ENCODE data around the gene PRLH. TPM values are rescaled to one million over a fixed set of nuclear protein-coding genes. Genes with fewer than 3 reads are reported as not detected.

PRLH gene
- total and polyA plus RNA-seq, 2 of the 13 experiments (the other 11 are each of a cell fraction or from before 2014, with no cell fraction given) = not detected

DNA sequence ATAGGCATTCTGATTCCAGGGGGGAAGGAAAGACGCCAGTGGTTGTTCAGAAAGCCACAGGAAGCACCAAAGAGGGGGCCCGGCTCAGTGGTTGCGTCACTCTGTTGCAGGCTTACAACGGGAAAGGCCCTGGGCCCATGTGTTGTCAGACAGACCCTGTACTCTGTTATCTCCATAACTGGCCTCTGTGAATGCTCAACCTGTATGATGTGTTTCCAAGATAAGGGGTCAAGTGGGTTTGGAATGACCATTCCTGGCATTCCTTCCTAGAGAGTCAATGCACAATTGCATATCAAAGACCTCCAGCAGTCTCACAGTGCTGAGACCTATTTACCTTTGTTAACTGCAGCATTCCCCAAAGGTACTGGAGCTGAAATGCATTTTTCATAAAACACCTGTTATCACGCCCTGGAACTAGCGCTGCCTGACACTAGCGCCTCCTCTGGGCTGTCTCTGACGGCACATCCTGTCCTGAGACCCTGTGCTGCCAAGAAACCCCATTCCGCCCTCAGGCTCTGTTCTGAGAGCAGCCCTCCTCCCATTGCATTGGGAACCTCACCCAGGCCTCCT, 47.9 kb downstream of the PRLH start (continued):
- TF ChIP-seq MLXIP (CRISPR knock-in tag; IDR thresholded peaks at IDR 0.05; ENCODE audit: borderline replicate concordance) (no peak), RARG (CRISPR knock-in tag; IDR thresholded peaks at IDR 0.05; ENCODE audit: low read depth) (no peak), ZC3H4 (CRISPR knock-in tag; IDR thresholded peaks at IDR 0.05; ENCODE audit: borderline replicate concordance) (no peak), ZSCAN30 (CRISPR knock-in tag; IDR thresholded peaks at IDR 0.05) (no peak), KAT2B (IDR thresholded peaks at IDR 0.05; ENCODE audit: borderline replicate concordance, low read depth, low read length) (no peak), ZNF383 (CRISPR knock-in tag; IDR thresholded peaks at IDR 0.05; ENCODE audit: borderline replicate concordance) (no peak), ZXDC (CRISPR knock-in tag; IDR thresholded peaks at IDR 0.05) (no peak), ATF3 (CRISPR knock-in tag; IDR thresholded peaks at IDR 0.05) (peak; percentile 95), ZNF136 (CRISPR knock-in tag; IDR thresholded peaks at IDR 0.05; ENCODE audit: low read depth) (peak; percentile 75; the same call in 1 of the 2 replicates), POLR2AphosphoS2 (IDR thresholded peaks at IDR 0.05; ENCODE audit: low read depth, low read length) (no peak), KMT2B (CRISPR knock-in tag; IDR thresholded peaks at IDR 0.05) (peak; percentile 77; the same call in 1 of the 2 replicates), SRSF1 (optimal IDR thresholded peaks at IDR 0.05; ENCODE audit: low read depth, low read length) (no peak), PATZ1 (CRISPR knock-in tag; IDR thresholded peaks at IDR 0.05) (peak; percentile 94)
- TF ChIP-seq, protein P1, sequence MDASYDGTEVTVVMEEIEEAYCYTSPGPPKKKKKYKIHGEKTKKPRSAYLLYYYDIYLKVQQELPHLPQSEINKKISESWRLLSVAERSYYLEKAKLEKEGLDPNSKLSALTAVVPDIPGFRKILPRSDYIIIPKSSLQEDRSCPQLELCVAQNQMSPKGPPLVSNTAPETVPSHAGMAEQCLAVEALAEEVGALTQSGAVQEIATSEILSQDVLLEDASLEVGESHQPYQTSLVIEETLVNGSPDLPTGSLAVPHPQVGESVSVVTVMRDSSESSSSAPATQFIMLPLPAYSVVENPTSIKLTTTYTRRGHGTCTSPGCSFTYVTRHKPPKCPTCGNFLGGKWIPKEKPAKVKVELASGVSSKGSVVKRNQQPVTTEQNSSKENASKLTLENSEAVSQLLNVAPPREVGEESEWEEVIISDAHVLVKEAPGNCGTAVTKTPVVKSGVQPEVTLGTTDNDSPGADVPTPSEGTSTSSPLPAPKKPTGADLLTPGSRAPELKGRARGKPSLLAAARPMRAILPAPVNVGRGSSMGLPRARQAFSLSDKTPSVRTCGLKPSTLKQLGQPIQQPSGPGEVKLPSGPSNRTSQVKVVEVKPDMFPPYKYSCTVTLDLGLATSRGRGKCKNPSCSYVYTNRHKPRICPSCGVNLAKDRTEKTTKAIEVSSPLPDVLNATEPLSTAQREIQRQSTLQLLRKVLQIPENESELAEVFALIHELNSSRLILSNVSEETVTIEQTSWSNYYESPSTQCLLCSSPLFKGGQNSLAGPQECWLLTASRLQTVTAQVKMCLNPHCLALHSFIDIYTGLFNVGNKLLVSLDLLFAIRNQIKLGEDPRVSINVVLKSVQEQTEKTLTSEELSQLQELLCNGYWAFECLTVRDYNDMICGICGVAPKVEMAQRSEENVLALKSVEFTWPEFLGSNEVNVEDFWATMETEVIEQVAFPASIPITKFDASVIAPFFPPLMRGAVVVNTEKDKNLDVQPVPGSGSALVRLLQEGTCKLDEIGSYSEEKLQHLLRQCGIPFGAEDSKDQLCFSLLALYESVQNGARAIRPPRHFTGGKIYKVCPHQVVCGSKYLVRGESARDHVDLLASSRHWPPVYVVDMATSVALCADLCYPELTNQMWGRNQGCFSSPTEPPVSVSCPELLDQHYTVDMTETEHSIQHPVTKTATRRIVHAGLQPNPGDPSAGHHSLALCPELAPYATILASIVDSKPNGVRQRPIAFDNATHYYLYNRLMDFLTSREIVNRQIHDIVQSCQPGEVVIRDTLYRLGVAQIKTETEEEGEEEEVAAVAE (CRISPR knock-in tag; IDR thresholded peaks at IDR 0.05; ENCODE audit: borderline replicate concordance) = peak; percentile 85
- TF ChIP-seq, protein P2, sequence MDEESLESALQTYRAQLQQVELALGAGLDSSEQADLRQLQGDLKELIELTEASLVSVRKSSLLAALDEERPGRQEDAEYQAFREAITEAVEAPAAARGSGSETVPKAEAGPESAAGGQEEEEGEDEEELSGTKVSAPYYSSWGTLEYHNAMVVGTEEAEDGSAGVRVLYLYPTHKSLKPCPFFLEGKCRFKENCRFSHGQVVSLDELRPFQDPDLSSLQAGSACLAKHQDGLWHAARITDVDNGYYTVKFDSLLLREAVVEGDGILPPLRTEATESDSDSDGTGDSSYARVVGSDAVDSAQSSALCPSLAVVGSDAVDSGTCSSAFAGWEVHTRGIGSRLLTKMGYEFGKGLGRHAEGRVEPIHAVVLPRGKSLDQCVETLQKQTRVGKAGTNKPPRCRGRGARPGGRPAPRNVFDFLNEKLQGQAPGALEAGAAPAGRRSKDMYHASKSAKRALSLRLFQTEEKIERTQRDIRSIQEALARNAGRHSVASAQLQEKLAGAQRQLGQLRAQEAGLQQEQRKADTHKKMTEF (CRISPR knock-in tag; IDR thresholded peaks at IDR 0.05) = peak; percentile 94
